Amygdala (tissue), 56 donors: ENCODE measurements around the gene CTSL.
"Not testable (repeated sequence)": the region's sequence is repeated elsewhere in the genome, so short reads cannot be mapped to it uniquely, and the experiment has no call there.

Experiments used
- DNase-seq, 56 donors: peaks; one replicate each; lab custom pipeline; 2025; lab: John Stamatoyannopoulos, UW

Gene CTSL

GRCh38 chr9:87749335-87750035 lies 23.6 kb downstream of the CTSL start:
- no peak for DNase-seq

DNA sequence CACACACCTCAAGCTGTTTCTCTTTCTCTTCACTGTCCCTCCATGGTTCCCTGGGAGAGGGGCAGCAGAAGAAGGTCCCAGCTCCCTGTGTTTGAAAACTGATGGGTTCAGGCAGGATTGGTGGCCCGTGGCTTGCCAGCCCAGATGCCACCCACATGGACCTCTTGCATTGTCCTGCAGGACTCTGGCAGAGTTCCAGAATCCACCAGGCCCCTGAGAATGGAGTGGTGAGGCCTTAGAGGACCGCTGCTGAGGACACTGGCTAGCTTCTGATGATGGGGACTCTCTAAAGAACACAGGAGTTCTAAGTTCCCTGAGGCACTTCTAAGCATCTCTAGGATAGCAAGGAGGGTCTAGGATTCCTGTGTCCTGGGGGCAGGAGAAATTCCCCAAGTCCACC lies 24.8 kb downstream of the CTSL start:
- no peak for DNase-seq

DNA sequence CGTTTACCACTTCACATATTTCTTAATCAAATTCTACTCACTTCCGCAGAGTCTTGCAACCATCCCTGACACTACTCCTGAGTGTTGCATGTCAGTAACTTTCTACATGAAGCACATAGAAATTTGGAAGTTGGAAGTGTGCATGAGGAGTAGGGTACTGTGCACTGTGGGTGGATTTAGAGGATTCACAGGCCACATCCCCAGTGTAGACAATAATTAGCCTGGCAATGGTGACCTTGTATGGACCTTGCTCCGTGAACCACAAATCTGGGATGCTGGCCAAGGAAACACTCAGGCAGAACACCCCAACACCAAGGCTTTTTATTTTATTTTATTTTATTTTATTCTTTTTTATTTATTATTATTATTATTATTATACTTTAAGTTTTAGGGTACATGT lies 25.5 kb downstream of the CTSL start:
- no peak for DNase-seq

GRCh38 chr9:87751868-87752267 lies 25.9 kb downstream of the CTSL start:
- DNase-seq = no peak

DNA sequence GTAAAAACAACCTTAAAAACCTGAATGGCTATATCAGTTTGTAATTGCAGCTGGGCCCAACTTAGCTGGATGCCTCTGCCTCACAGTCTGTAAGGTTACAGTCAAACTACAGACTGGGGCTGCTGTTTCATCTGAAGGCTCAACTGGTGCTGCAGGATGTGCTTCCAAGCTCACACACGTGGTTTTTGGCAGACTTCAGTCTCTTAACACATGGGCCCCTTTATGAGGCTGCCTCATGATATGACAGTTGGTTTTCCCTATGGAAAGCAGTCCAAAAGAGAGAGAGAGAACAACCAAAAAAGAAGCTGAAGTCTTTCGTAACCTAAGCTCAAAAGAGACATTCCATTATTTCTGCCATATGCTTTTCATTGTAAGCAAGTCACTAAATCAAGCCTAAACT lies 27.4 kb downstream of the CTSL start:
- DNase-seq = no peak

DNA sequence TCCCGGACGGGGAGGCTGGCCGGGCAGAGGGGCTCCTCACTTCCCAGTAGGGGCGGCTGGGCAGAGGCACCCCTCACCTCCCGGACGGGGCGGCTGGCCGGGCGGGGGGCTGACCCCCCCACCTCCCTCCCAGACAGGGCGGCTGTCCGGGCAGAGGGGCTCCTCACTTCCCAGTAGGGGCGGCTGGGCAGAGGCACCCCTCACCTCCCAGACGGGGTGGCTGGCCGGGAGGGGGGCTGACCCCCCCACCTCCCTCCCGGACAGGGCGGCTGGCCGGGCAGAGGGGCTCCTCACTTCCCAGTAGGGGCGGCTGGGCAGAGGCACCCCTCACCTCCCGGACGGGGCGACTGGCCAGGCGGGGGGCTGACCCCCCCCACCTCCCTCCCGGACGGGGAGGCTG lies 32.4 kb downstream of the CTSL start:
- not testable (repeated sequence) for DNase-seq

GRCh38 chr9:87759980-87760379 lies 34.1 kb downstream of the CTSL start:
- DNase-seq = not testable (repeated sequence)

- DNase-seq = no peak
These were observed 34.6 kb downstream of the CTSL start for GRCh38 chr9:87760529-87760928.

DNA sequence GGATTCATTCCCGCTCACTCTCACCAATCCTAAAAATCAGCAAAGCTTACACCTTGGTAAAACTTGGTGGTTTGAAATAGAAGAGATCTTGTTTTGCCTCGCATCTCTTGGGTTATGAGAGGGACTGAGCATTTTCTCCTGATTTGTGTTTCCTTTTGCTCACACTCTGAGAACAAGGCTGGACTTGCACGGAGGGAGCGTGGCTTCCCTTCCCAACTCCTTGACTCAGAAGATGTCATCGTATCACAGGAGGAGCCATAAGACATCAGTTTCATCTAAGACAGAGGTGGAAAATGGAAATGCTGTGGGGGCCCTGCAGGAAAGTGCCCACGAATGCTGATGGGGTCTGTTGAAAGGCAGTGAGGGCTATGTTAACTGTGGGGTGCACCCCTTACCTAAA lies 37.4 kb downstream of the CTSL start:
- DNase-seq = no peak

DNA sequence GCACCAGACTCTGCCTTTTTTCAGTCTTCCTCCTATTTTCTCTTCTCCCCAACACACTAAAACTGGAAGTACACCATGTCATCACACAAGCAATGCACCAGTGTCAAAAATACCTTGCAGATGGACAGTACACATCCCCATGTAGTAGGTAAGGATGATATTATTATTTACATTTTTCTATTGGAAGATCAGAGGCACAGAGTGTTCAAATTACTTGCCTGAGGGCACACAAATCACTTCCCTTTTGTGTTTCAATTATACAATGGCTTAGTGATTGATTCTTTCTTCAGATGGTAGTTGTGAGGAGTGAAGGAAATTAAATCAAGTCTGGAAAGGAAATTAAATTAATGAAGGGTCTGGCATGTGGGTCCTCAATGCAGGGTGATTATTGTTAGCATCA lies 39.6 kb downstream of the CTSL start:
- no peak for DNase-seq

DNA sequence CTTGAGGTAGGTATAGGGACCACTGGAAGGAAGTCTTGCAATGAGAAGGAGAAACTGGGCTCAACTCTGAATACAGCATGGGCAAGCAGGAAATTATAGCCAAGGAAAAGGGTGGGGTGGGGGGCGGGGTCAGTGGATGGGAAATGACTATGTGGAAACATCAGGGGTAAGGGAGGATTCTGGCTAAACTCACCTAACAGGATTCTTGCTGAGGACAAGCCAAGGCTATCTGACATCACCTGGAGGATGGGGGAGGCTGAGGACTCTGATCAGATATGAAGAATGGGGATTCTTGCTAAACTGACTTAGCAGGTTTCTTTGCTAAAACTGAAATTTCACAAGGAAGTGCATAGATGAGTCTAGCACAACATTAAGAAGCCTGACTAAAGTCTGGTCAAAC lies 40.8 kb downstream of the CTSL start:
- DNase-seq = no peak

DNA sequence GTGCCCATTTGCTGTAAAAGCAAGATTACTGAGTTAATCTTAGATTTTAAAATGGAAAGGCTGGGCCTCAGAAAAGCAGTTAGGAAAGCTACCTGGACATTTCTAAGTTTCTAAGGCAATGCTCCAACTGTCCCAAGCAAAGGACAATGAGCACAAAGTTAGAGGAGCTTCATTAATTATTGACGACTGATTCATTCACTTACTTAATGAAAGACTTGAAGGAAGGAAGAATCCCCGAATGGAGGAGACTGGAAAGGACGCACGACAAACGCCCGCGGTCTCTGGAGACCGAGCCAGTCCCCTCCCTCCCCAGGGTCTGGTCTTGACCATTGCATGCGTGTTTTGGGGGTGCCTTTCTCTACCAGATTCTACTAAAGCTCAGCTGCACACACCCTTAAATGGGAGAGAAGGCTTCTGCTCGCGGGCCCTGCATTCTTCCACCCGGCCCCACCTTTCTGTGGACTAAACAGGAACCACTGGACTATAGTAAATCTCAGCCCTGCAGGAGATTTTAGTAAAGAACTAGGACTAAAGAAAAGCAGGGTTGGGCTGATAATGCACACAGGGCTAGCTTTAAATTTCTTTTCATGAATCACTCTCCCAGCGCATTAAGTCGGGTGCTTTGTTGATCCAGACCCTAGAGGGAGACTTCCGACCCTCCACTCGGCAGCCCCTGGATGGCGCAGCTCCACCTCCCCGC lies 44.8 kb downstream of the CTSL start:
- no peak for DNase-seq

GRCh38 chr9:87771316-87772006 lies 45.5 kb downstream of the CTSL start:
- no peak for DNase-seq

GRCh38 chr9:87776481-87777379 lies 50.8 kb downstream of the CTSL start:
- no peak for DNase-seq

- no peak for DNase-seq
These were observed 53.1 kb downstream of the CTSL start for GRCh38 chr9:87778996-87779395.
